Hepatocyte (in vitro differentiated cells): ENCODE results near the gene S100PBP.

ENCODE experiments used
- CTCF ChIP-seq: fragments of 200-600 bp; sonication (generic); IDR thresholded peaks from 2 replicates; pipeline ENCODE4 v1.5.1; 2016; ENCODE audit warnings: antibody characterized with exemption, mild to moderate bottlenecking; ENCODE audit not compliant: poor library complexity
- EZH2 ChIP-seq: fragments of 200-600 bp; sonication (generic); IDR thresholded peaks from 2 replicates; pipeline ENCODE4 v1.6.1; 2016; ENCODE audit warnings: antibody characterized with exemption, mild to moderate bottlenecking, borderline replicate concordance
- EZH2phosphoT487 ChIP-seq: fragments of 200-600 bp; sonication (generic); IDR thresholded peaks from one replicate; pipeline ENCODE4 v1.6.1; 2018; ENCODE audit warnings: antibody characterized with exemption, mild to moderate bottlenecking, low read depth, moderate library complexity; ENCODE audit not compliant: unreplicated experiment, severe bottlenecking

- TF ChIP-seq EZH2 (no peak), CTCF (no peak), EZH2phosphoT487 (no peak)
These were observed 47.2 kb upstream of the S100PBP start for GRCh38 chr1:32770221-32770731.
